DLD1 (cell line): ENCODE data around the gene HS3ST4.
"Not testable (repeated sequence)": the region's sequence is repeated elsewhere in the genome, so short reads cannot be mapped to it uniquely, and the experiment has no call there.

Experiments used
- in situ Hi-C: cut with HindIII; loops from 2 replicates; pipeline ENCODE4 v1.10.0; 2017; ENCODE audit warnings: low sequenced_read_pairs

Gene HS3ST4

DNA sequence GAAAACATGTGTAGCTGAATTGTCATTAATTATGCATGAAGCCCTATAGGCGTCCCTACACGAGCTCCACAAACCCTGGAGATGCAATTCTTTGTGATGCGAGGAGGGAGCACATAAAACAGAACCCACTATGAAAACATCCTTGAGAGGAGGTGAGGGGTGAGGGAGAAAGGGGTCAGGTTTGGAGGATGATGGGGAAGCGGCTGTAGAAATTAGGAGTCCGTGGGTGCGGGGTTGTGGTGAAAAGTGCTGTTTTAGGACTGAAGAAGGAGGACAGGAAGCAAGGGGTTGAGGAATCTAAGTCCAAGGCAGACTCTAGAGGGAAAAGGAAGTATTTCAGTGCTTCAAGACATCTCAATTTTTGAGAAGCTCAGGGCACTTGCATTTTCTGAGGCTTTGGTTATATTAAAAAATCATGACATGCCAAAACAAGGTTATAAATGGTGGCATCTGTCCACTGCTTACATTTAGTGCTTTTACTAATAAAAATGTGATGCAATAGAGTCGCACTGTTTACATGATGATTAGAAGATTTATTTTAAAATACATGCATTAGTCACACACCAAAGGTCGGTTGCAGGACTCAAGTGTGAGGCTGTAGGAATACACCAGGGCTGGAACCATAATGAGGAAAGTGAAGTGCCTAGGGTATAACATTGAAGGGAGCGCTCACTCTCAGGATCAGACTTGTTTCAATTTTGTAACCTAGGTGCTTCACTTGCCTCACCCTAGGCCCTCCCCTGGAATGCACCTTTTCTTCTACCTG is 379.5 kb downstream of the HS3ST4 start:
- in situ Hi-C loops: no loop called here

DNA sequence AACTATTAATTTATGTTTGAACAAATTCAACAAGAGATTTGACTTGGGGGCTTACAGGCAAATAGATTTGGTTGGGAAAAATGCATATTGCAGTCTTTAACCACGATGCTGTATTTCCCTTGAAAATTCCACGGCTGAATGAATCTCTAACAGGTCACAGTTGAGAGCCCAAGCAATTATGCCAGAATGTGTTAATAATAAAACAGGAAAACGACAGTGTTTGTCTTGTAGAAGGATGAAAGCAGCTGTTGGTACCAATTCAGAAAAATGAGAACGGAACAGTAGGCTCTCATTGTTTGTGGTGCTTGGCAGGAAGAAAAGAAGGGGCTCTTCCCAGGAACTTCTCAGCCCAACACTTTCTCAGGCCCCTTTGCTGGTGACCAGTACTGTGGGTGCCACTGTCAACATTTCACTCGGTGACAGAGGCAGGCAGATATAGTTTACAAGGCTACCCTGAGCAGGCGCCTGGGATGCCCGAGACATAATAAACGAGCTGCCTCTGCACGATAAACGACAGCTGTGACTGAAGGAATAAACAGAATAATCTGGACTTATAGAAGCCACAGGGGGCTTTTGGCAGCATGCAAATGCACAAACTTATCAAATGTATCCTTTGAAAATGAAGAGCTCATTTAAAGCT is 387.1 kb downstream of the HS3ST4 start:
- in situ Hi-C loops: no loop called here

DNA sequence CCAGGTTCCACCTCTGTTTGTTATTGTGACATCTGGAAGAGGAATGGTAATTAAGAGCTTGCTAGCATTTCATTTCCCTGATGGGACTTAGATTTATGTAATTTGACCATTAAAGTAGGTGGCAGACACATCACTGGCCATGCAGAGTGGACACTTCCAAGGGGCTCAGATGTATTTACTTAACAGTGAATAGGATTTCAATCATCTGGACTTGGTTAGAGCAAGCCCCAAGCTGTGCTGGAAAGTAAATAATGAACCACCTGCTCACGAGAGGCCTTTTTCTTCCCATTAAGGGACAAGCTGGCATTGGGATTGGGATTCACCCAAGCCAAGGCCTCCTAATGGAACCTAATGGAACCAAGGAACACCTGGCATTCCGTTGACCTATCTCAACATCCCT is 395.3 kb downstream of the HS3ST4 start:
- in situ Hi-C loops: no loop called here

DNA sequence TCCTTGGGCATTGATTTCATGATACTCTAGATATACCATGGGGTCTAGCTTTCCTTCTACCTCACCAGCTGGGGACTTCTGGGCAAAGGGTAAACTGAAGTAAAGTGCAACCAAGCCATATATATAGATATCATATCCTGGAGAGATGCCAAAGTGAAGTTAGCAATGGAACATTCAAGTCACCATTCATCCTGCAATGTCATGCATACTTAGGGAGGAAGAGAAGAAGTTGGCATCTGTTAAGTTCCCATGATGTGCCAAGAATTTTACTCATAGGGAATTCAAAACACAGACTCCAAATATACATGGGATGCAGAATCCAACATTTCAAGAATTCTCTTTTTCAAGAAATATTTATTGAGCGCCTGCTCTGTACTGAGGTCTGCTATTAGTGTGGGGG is 399.8 kb downstream of the HS3ST4 start:
- in situ Hi-C loops: no loop called here

DNA sequence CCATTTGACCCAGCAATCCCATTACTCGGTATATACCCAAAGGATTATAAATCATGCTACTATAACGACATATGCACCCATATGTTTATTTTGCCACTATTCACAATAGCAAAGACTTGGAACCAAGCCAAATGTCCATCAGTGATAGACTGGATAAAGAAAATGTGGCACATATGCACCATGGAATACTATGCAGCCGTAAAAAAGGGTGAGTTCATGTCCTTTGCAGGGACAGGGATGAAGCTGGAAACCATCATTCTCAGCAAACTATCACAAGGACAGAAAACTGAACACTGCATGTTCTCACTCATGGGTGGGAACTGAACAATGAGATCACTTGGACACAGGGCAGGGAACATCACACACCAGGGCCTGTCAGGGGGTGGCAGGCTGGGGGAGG is 406.4 kb downstream of the HS3ST4 start:
- in situ Hi-C loops: not testable (repeated sequence)

DNA sequence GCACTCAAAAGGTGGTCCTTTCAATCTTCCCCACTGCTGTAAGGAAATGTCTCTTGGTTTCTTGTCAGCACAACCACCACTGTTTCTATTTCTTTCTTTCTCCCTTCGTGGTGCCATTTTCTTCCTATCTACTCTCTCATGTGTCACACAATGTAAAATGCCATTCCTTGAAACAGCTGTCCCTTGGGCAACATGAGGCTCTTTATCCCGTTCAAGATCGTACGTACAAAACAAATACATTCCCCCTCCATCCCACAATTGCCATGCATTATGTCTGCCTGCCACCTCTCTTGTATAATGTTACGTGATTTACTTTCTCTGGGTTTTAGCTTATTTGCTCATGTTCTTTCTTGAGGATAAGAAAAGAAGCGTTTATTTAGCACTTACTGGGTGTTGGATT is 410.6 kb downstream of the HS3ST4 start:
- in situ Hi-C loops: no loop called here

DNA sequence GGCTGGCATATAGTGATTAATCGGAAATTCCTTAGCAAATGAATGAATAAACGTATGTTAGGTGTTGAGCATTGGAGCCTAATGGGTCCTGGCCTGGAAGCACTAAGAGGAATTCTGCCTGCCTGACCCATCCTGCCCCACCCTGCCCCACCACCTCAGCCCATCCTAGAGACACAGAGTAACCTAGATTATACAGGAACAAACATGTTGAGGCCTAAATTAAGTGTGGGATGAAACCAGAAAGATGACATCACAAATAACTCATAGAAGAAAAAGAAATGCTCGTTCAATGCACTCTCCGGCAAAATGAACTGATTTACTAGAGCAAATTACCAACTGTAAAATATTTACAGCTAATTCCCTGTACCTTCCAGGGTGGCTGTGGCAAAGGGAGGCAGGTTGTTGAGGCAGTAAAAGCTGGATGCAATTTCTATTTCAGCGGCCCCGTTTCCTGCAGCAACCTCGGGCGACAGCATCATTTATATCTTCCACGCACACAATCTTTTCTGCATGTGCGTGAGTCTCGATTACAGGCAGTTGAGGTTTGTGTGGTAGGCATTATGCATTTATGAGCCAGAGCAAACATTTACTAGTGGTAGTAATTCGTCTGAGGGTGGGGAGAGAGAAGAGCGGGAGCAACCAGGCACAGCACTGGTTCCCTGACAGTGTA is 417.2 kb downstream of the HS3ST4 start:
- in situ Hi-C loops: no loop called here

DNA sequence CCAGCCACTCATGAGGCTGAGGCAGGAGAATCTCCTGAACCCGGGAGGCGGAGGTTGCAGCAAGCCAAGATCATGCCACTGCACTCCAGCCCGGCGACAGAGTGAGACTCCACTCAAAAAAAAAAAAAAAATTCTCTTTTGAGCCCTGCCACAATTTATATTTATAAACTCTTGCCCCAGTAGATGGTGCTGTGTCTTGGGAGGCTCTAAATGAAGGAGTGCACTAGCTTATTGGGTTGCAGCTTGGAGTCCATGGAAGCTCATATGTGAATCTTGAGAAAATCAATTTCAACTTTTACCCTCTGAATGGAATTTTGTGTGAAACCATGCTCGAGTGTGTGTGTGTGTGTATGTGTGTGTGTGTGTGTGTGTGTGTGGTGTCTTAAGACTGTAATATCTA is 420.1 kb downstream of the HS3ST4 start:
- in situ Hi-C loops: no loop called here

DNA sequence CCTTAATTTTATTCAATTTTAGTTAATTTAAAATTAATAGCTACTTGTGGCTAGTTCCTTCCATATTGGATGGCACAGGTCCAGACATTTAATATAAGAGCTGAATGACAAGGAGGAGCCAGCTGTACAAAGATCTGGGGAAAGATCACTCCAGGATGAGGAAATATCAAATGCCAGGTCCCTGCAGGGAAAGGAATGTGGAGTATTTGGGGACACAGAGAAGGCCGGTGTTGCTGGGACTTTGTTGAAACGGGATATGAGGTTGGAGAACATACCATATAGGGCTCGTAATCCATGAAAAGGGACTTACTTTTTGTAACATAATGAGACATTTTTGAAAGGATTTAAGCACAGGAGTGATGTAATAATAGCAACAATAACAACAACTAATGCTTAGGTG is 426.8 kb downstream of the HS3ST4 start:
- in situ Hi-C loops: no loop called here

DNA sequence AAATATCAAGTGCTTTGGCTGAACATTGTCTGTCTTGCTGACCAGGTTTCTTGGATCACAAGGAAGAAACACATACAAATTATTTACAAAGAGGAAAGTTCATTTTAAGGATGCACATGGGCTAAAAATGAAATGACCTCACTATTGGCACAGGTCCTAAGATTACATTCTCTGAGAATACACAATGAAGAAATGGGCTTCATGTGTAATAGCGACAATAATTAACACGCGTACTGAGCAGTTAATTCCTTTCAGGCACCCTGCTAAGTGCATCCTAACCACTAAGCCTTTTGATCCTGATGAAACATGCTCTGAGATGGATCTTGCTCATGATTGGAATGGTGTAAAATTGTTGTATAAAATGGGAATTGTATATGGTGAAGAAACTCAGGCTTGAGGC is 429.0 kb downstream of the HS3ST4 start:
- in situ Hi-C loops: no loop called here

DNA sequence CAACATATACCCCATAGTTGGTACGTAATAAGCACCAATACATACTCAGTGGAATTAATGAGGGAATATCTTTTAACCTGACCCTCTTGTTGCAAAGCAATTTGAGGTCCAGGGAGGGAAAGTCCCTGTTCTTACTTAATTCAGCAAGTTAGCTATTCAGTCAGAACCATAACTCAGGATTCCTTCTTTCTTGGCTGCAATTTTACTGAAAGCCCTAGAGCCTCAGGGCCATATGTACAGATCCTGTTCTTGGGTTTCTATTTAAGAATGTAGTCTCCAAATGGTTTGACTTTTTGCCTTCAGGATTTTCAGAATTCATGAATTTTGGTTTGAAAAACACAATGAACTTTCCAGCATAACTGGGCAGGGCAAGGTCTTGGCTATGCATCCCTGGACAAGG is 436.5 kb downstream of the HS3ST4 start:
- in situ Hi-C loops: no loop called here

DNA sequence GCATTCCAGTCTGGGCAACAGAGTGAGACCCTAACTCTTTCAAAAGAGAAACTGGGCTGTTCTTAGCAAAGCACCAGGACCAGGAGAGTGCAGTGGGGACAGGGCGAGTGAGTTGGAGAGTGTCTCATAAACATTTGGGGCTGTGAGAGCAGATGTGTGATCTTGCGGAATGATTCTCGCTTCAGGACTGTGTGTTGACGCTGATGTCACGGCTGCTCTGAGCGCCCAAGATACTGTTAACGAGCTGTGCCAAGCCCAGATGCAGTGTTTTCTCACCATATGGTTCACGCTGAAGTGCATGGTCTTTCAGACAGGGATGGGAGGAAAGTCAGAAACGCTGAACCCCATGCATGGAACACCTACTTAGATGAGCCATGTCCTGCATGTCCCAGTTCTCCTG is 438.2 kb downstream of the HS3ST4 start:
- in situ Hi-C loops: no loop called here

DNA sequence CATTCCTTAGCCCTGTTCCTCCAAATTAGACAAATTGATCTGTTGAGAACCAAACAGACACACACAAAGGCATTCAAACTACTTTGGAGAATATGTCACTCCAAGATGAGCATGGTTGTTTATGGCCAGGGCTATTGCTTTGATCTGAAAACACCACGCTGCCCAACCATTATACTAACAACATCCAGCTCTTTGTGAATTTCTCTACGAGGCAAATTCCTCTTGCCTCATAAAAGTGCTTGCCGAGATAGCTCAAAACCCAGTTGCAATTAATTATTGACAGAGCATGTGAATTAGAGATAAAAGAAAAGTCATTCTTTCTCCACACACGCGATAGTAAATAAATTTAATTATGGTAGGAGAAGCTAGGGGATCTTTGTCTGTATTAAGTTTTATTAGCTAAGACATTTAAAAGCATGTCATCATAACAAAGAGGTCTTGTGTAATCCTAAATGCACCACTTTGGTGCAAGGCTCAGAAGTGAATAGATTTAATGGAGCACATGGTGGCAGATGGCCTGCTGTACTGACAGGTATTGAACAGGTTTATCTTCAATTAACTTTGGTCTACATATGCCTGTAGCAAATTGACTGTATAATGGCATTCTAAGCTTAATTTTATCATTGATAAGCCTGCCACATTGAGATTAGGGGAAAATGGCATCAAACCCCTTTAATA is 441.8 kb downstream of the HS3ST4 start:
- in situ Hi-C loops: no loop called here

DNA sequence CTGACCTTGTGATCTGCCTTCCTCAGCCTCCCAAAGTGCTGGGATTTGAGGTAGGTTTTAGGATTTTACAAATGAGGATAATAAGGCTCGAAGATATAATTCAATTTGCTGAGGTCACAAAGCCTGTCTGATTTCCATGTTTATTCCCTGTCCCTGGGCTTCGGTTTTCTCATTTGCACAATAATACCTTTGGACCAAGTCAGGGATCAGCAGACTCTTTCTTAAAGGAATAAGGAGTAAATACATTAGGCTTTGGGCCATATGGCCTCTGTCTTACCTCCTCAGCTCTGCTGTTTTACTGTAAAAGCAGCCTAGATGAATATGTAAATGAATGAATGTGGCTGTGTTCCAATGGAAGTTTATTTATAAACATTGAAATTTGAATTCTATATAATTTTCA is 442.8 kb downstream of the HS3ST4 start:
- in situ Hi-C loops: no loop called here

DNA sequence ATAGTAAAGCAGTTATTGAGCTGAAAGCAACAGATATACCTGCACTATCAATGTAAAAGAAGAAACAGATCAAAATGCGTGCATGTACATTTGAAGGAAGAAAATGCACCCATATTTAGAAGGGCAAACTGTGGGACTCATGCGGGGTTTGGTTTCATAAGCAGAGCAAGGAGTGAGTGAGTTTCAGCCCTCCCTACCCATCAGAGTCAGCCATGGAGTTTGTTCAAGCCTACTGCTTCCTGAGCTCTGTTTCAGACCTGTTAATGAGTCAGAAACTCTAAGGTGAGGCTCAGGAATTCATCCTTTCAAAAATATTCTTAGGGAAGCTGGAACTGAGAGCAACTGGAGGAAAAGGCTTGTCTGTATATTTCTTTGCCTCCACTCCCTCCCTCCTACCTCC is 446.2 kb downstream of the HS3ST4 start:
- in situ Hi-C loops: no loop called here

DNA sequence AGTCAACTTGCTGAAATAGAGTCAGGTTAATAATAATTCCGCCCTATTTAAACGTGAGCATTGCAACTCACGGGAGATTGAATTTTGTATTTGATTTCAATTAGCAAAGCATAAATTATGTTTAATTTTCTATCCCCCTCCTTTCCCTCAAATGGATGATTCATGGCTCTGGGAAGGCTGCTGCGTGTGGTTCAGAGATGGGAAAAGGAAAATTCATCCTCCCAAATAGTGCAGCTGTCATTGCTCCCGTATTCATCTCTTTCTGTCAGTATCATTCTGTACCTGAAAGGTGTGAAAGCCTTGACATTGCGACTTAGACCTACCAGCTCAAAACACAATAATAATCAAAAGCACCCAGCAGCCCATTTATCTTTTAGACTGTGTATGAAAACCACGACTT is 447.3 kb downstream of the HS3ST4 start:
- in situ Hi-C loops: no loop called here

DNA sequence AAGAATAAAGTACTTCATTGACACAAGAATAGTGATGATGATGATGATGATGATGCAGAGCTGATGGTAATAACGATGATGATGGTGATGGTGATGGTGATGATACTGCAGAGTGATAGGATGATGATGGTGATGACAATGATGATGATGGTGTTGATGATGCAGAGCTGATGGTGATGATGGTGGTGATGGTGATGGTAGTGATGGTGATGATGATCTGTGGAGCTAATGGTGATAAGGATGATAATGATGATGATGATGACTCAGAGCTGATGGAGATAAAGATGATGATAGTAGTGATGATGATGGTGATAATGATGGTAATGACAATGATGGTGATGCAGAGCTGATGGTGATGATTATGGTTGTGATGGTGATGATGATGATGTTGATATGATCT is 448.1 kb downstream of the HS3ST4 start:
- in situ Hi-C loops: no loop called here

DNA sequence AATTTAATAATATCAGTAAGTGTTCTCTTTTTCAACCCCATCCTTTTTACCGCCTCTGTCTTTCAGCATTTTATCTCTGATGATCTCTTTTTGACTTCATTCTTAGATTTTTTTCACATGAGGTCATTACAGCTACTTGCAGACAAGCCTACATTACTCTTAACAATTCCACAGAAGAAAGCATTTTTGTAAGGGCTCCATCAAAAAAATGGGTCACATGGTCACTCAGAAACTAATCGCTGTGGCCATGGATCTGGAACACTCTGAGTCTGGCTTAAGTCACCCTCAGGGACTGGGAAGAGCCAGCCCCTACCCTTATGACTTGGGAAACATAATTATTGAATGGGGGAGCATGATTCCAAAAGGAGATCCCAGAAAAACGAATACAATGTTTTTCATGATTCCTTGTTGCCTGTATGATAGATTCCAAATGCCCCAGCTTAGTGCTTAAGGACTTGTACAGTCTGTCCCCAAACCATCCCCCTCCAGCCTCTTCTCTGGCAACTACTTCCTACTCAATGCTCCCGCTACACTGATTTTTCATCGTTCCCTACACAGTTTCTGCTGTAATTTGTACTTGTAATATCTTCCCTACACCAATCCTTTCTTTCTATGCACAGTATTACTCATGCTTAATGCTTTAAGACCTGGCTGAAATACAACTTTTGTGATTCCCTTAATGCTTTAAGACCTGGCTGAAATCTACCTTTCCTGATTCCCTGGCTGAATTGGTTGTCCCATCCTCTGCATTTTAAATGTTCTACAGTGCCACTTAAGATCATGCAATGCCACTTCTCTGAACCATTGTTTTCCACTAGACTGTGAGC is 457.8 kb downstream of the HS3ST4 start:
- in situ Hi-C loops: loop anchor here (5.0 kb wide), 1 partner anchor 38 kb away; no protein-coding TSS in a partner anchor

DNA sequence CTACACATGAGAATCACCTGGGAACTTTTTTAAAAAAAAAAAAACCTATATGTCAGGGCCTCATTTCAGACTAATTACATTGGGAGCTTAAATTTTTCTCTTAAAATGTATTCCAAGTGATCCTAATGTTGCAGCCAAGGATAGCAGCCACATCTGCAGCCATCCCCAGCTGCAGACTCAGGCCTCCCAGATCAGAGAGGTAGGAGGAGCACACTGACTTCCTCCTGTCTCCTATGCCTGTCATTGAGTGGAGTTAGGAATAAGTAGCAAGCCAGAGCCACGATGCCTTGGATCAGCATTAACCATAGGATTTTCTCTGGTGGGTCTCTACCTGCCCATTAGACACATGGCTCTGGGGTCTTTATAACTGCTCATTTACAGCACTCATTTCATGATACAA is 463.5 kb downstream of the HS3ST4 start:
- in situ Hi-C loops: no loop called here

DNA sequence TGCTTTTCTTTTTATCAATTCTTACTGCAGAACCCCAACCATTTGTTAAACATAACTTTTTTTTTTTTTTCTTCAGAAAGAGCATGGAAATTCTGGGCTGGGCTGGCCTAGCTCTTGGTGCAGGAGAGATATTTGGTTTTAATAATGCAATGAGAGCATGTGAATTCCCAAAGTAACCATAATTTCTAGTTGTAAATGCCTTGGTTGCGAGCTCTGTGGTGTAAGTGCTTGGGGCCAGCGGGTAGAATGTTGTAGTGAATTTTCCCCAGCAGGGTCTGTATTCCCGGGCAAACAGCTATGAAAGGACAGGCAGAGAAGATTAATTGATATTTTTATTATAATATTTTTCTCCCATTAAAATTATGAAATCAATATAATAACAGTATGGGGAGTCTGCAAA is 465.6 kb downstream of the HS3ST4 start:
- in situ Hi-C loops: no loop called here
